Activated T-cell treated with anti-CD3 and anti-CD28 coated beads, Interleukin-2, amount 50 U/mL, for 4 hours (primary cell): ENCODE data around the gene MISP3. TPM values are rescaled to one million over a fixed set of nuclear protein-coding genes. Genes with fewer than 3 reads are reported as not detected.

Experiments used
- total RNA-seq, 3 donors: library from RNA; stranded (reverse); gene quantifications; one replicate each; pipeline ENCODE4 v1.2.1, GENCODE V29; 2021

Gene MISP3
- total RNA-seq, 3 donors from 2014 or later = 0.24 to 0.48 (median 0.43) TPM

Other genes with a start within 250 kb of the MISP3 start
- gene NANOS3, start 195.7 kb upstream of the MISP3 start, total RNA-seq = under 1 TPM in 1 of 3 donors, not detected in 2; 0.52 TPM
- gene BRME1, start 166.7 kb upstream of the MISP3 start, total RNA-seq = 1 to 10 TPM; 7.3 to 9.3 (median 8.9) TPM
- 10 to 100 TPM; 34.1 to 40.2 (median 39.6) TPM for gene CC2D1A, start 166.6 kb upstream of the MISP3 start, total RNA-seq
- gene PODNL1, start 134.4 kb upstream of the MISP3 start, total RNA-seq = under 1 TPM in 2 of 3 donors, not detected in 1; 0.08 to 0.30 TPM
- gene DCAF15, start 120.3 kb upstream of the MISP3 start, total RNA-seq = 10 to 100 TPM; 65.2 to 75.4 (median 66.2) TPM
- gene RFX1, start 66.5 kb upstream of the MISP3 start, total RNA-seq = 10 to 100 TPM; 11.3 to 13.8 (median 12.3) TPM
- gene RLN3, start 44.6 kb upstream of the MISP3 start, total RNA-seq = not detected
- gene IL27RA, start 41.0 kb upstream of the MISP3 start, total RNA-seq = 100 to 1,000 TPM in 1 of 3 donors, 10 to 100 TPM in 2; 91.2 to 102 (median 94.0) TPM
- not detected for gene PALM3, start 10.7 kb upstream of the MISP3 start, total RNA-seq
- gene C19orf67, start 13.0 kb downstream of the MISP3 start, total RNA-seq = under 1 TPM in 1 of 3 donors, not detected in 2; 0.48 TPM
- 100 to 1,000 TPM in 2 of 3 donors, 10 to 100 TPM in 1; 90.0 to 130 (median 112) TPM for gene SAMD1, start 18.0 kb downstream of the MISP3 start, total RNA-seq
- gene PRKACA, start 45.0 kb downstream of the MISP3 start, total RNA-seq = 10 to 100 TPM; 45.0 to 46.1 (median 45.3) TPM
- gene ASF1B, start 63.8 kb downstream of the MISP3 start, total RNA-seq = 10 to 100 TPM; 18.5 to 26.7 (median 21.0) TPM
- gene ADGRL1, start 133.4 kb downstream of the MISP3 start, total RNA-seq = 10 to 100 TPM; 22.2 to 30.2 (median 23.6) TPM